A549 (cell line): ENCODE data around the gene NCAM2. TPM values are rescaled to one million over a fixed set of nuclear protein-coding genes. Genes with fewer than 3 reads are reported as not detected.

Experiments used
- ATAC-seq, 2 experiments: fragments of 200-7000 bp in 1 of 2; fragments of >200 bp in 1 of 2; cut with Nextera tagmentation in 1 of 2; cut with Tn5 transposase in 1 of 2; 3 replicates each; pipeline versions ENCODE4 v1.8.0 to v1.9.1; 2018 to 2020; ENCODE audit warnings: mild to moderate bottlenecking in 1 of 2, moderate library complexity in 1 of 2
- CTCF ChIA-PET: fragments of 300-600 bp; sonication (Branson Sonifier 250); formaldehyde crosslinking; extraction: SDS; loops from one replicate; lab custom pipeline; 2021; ENCODE audit warnings: antibody characterized with exemption, inconsistent platforms; lab: Yijun Ruan, JAX
- POLR2A ChIA-PET: fragments of 350-600 bp; formaldehyde crosslinking; extraction: SDS; loops from one replicate; lab custom pipeline; 2021; ENCODE audit warnings: antibody characterized with exemption, inconsistent platforms; lab: Yijun Ruan, JAX
- DNase-seq, 2 experiments: peaks; one replicate each; pipeline versions ENCODE4 v3.0.0 to v3.0.0-alpha.2; 2011 to 2016; ENCODE audit warnings: low read depth in 1 of 2, low spot score in 1 of 2
- FAIRE-seq: peaks from 2 replicates; lab custom pipeline; 2011; peaks lifted over from hg19 to GRCh38; lab: Jason Lieb, UNC
- H3K27ac ChIP-seq, 2 experiments: fragments of >200 bp; sonication (Bioruptor Twin); formaldehyde crosslinking; 3 replicates each; pipeline ENCODE4 v1.5.1; 2016 to 2017
- H3K4me1 ChIP-seq: fragments of >200 bp; sonication (Bioruptor Twin); formaldehyde crosslinking; 3 replicates; pipeline ENCODE4 v1.6.1; 2016
- H3K4me2 ChIP-seq: fragments of >200 bp; sonication (Bioruptor Twin); formaldehyde crosslinking; 3 replicates; pipeline ENCODE4 v1.6.1; 2016
- H3K4me3 ChIP-seq: fragments of >200 bp; sonication (Bioruptor Twin); formaldehyde crosslinking; 3 replicates; pipeline ENCODE4 v1.5.1; 2016
- H3K9me3 ChIP-seq: fragments of >200 bp; sonication (Bioruptor Twin); formaldehyde crosslinking; 3 replicates; pipeline ENCODE4 v1.6.1; 2016
- CBX2 ChIP-seq: fragments of 200-600 bp; sonication (generic); IDR thresholded peaks from 2 replicates; pipeline ENCODE4 v1.6.1; 2016; ENCODE audit warnings: low read depth, mild to moderate bottlenecking, borderline replicate concordance
- CHD2 ChIP-seq: fragments of 150-350 bp; IDR thresholded peaks from 2 replicates; pipeline ENCODE4 v1.6.1; 2014; ENCODE audit warnings: low read length; ENCODE audit not compliant: partially characterized antibody
- CTCF ChIP-seq: fragments of >200 bp; sonication (Bioruptor Twin); formaldehyde crosslinking; IDR thresholded peaks from 3 replicates; pipeline ENCODE4 v1.5.1; 2016
- EHF ChIP-seq: fragments of 250-450 bp; sonication (Bioruptor Pico); IDR thresholded peaks from 2 replicates; pipeline ENCODE4 v1.5.0; 2020; ENCODE audit warnings: mild to moderate bottlenecking
- ELK1 ChIP-seq: fragments of 150-350 bp; IDR thresholded peaks from 2 replicates; pipeline ENCODE4 v1.6.1; 2014; ENCODE audit warnings: low read depth, mild to moderate bottlenecking, low read length
- FOSL2 ChIP-seq, 2 experiments: fragments of 450-650 bp in 1 of 2; fragments of >200 bp in 1 of 2; sonication (Bioruptor Twin) in 1 of 2; formaldehyde crosslinking; IDR thresholded peaks; 2 replicates each; pipeline versions ENCODE4 v1.5.0 to v1.6.1; 2016 to 2020; ENCODE audit warnings: mild to moderate bottlenecking in 1 of 2, moderate library complexity in 1 of 2
- FOXS1 ChIP-seq: fragments of 250-450 bp; sonication (Bioruptor Pico); IDR thresholded peaks from 2 replicates; pipeline ENCODE4 v1.5.0; 2020; ENCODE audit warnings: mild to moderate bottlenecking, moderate library complexity
- HDAC2 ChIP-seq: fragments of 200-600 bp; sonication (generic); IDR thresholded peaks from 2 replicates; pipeline ENCODE4 v1.6.1; 2016
- HEYL ChIP-seq: fragments of 250-450 bp; sonication (Bioruptor Pico); IDR thresholded peaks from 2 replicates; pipeline ENCODE4 v1.8.0; 2021; ENCODE audit warnings: mild to moderate bottlenecking, moderate library complexity
- HMGXB4 ChIP-seq: fragments of 250-450 bp; sonication (Bioruptor Pico); IDR thresholded peaks from 2 replicates; pipeline ENCODE4 v1.5.0; 2021; ENCODE audit warnings: mild to moderate bottlenecking, moderate library complexity, borderline replicate concordance
- HOXA7 ChIP-seq: fragments of 250-450 bp; sonication (Bioruptor Pico); IDR thresholded peaks from 2 replicates; pipeline ENCODE4 v1.5.0; 2020; ENCODE audit warnings: mild to moderate bottlenecking, moderate library complexity
- JUN ChIP-seq, 2 experiments: fragments of >200 bp; sonication (Bioruptor Twin); formaldehyde crosslinking; IDR thresholded peaks; 2 replicates in 1 of 2; 3 replicates in 1 of 2; pipeline ENCODE4 v1.6.1; 2016 to 2017
- JUNB ChIP-seq: fragments of >200 bp; sonication (Bioruptor Twin); formaldehyde crosslinking; IDR thresholded peaks from 2 replicates; pipeline ENCODE4 v1.6.1; 2016
- KDM1A ChIP-seq: fragments of 200-600 bp; sonication (generic); IDR thresholded peaks from 2 replicates; pipeline ENCODE4 v1.6.1; 2016; ENCODE audit warnings: low read depth, mild to moderate bottlenecking
- MAX ChIP-seq: IDR thresholded peaks from 2 replicates; pipeline ENCODE4 v1.6.1; 2012
- PBX3 ChIP-seq: IDR thresholded peaks from 2 replicates; pipeline ENCODE4 v1.6.1; 2012
- RARB ChIP-seq: fragments of 250-450 bp; sonication (Bioruptor Pico); IDR thresholded peaks from 2 replicates; pipeline ENCODE4 v1.8.0; 2021; ENCODE audit warnings: mild to moderate bottlenecking, moderate library complexity
- RNF2 ChIP-seq: fragments of 200-600 bp; sonication (generic); IDR thresholded peaks from 2 replicates; pipeline ENCODE4 v1.6.1; 2016; ENCODE audit warnings: low read depth, mild to moderate bottlenecking, antibody characterized with exemption, moderate library complexity, borderline replicate concordance
- USF2 ChIP-seq: fragments of 450-650 bp; IDR thresholded peaks from 2 replicates; pipeline ENCODE4 v1.6.1; 2014; ENCODE audit warnings: antibody characterized with exemption
- ZFP36 ChIP-seq: fragments of 450-650 bp; IDR thresholded peaks from 2 replicates; pipeline ENCODE4 v1.6.1; 2014; ENCODE audit warnings: borderline replicate concordance; ENCODE audit not compliant: partially characterized antibody
- ZSCAN20 ChIP-seq: fragments of 250-450 bp; sonication (Bioruptor Pico); IDR thresholded peaks from 2 replicates; pipeline ENCODE4 v1.8.0; 2022; ENCODE audit warnings: mild to moderate bottlenecking, moderate library complexity
- whole genome bisulfite sequencing: methylation state at CpG from one replicate; pipeline ENCODE4 v1.1.6; 2017; ENCODE audit errors: missing lambda C conversion rate; 5-methylcytosine and 5-hydroxymethylcytosine counted together
- polyA plus RNA-seq, 4 experiments: library from polyadenylated mRNA; depleted of rRNA in 3 of 4; stranded (reverse); fragments of >200 nt; fragmentation: RNase III in 1 of 4; extraction: RNeasy Plus Mini Kit Qiagen cat#74134 plus additional on column Dnase treatment in 1 of 4; gene quantifications; 2 replicates in 3 of 4; 3 replicates in 1 of 4; pipeline ENCODE4 v1.2.3, GENCODE V29; 2011 to 2017

The NCAM2 gene
- polyA plus RNA-seq, 2 of the 4 experiments (the other 2 are of a cell fraction), result not detected

GRCh38 chr21:20965816-20966215 is 32.4 kb upstream of the NCAM2 start:
- H3K27ac ChIP-seq, result no peak overlapping the region
- FAIRE-seq, result no peak
- no peak overlapping the region for H3K4me2 ChIP-seq
- WGBS, result 0% methylated on average over 1 of the region's 1 CpG
- TF ChIP-seq KDM1A (no peak), ZSCAN20 (CRISPR knock-in tag) (no peak), USF2 (no peak), PBX3 (no peak), CHD2 (no peak), FOXS1 (CRISPR knock-in tag) (no peak), CTCF (no peak), HMGXB4 (CRISPR knock-in tag) (no peak), HEYL (CRISPR knock-in tag) (no peak), HDAC2 (no peak), EHF (CRISPR knock-in tag) (no peak), MAX (no peak), ZFP36 (no peak), RNF2 (no peak), RARB (no peak), ELK1 (no peak)
- TF ChIP-seq, all 56 proteins: peak for 0
- ChIA-PET POLR2A (no interaction called here), CTCF (no interaction called here)
- Histone ChIP-seq H3K4me3 (no peak overlapping the region), H3K4me1 (no peaks in the 10 kb centered on the region), H3K9me3 (no peaks in the 10 kb centered on the region)
- ATAC-seq (no peak), DNase-seq (no peak)

- DNase-seq (no peak), FAIRE-seq (no peak), ATAC-seq (no peak)
- Histone ChIP-seq H3K27ac (no peak overlapping the region), H3K4me3 (no peak overlapping the region), H3K9me3 (no peaks in the 10 kb centered on the region), H3K4me2 (no peak overlapping the region), H3K4me1 (no peaks in the 10 kb centered on the region)
- WGBS, result 2% methylated on average over 4 of the region's 4 CpGs
- POLR2A ChIA-PET, result no interaction called here
- CTCF ChIA-PET, result interaction anchor here (0.6 kb wide), 1 partner anchor 322 kb away, joined by 3 read pairs; no protein-coding TSS in a partner anchor
- TF ChIP-seq MAX (no peak), CBX2 (no peak), CHD2 (no peak), JUNB (no peak), JUN (IDR thresholded peaks at IDR 0.05) (no peak), FOSL2 (IDR thresholded peaks at IDR 0.05) (no peak), FOSL2 (CRISPR knock-in tag; IDR thresholded peaks at IDR 0.05) (no peak), HOXA7 (CRISPR knock-in tag) (no peak)
These were observed 29.8 kb upstream of the NCAM2 start for GRCh38 chr21:20968391-20968790.
